ENCODE data around the gene SORBS2.
"Not testable (repeated sequence)": the region's sequence is repeated elsewhere in the genome, so short reads cannot be mapped to it uniquely, and the experiment has no call there.

SORBS2 gene, protein sequence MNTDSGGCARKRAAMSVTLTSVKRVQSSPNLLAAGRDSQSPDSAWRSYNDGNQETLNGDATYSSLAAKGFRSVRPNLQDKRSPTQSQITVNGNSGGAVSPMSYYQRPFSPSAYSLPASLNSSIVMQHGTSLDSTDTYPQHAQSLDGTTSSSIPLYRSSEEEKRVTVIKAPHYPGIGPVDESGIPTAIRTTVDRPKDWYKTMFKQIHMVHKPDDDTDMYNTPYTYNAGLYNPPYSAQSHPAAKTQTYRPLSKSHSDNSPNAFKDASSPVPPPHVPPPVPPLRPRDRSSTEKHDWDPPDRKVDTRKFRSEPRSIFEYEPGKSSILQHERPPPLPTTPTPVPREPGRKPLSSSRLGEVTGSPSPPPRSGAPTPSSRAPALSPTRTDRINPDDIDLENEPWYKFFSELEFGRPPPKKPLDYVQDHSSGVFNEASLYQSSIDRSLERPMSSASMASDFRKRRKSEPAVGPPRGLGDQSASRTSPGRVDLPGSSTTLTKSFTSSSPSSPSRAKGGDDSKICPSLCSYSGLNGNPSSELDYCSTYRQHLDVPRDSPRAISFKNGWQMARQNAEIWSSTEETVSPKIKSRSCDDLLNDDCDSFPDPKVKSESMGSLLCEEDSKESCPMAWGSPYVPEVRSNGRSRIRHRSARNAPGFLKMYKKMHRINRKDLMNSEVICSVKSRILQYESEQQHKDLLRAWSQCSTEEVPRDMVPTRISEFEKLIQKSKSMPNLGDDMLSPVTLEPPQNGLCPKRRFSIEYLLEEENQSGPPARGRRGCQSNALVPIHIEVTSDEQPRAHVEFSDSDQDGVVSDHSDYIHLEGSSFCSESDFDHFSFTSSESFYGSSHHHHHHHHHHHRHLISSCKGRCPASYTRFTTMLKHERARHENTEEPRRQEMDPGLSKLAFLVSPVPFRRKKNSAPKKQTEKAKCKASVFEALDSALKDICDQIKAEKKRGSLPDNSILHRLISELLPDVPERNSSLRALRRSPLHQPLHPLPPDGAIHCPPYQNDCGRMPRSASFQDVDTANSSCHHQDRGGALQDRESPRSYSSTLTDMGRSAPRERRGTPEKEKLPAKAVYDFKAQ (N-terminal part only)

DNA sequence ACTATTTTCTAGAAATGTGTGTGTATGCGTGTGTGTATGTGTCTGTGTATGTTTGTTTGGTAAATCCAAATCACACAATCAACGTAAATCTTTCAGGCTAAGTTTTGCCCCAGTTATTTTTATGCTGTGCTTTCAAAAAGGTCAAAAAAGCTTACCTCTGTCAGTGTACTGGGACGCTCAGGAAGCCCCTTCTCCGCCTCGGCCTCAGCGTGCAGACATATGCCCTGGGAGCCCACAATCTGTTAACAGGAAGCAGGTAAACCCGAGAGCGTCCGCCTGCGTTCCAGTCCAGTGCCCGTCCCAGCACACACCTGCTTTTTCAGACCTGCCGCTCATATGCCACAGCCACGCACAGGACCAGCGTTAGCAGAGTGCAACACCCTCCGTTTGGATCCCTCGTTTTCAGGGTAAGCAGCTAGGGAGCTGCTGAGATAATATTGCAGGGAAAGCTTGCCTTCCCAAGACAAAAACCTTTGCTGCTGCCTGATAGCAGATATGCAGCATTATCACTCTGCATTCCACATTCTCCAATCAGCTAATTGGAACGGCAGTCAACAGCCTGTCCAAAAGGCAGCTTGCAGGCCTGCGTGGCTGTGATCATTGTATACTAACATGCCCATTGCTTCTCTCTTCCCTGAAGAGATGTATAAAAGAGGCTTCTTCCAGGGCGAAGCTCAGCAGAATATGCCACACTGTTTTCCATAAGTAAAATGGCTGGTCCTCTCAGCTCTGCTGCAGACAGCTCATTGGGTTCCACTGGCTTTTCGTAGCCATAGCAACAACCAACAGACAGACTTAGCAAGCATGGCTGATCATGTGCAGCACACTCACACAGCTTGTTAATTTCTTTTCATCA is at the start of gene SORBS2:
Gene SORBS2, minus strand, starts transcription at position 686 of the 856 bp plus-strand sequence. CDS start 121,623 bp downstream, outside the sequence.
- no peak for DNase-seq
- in situ Hi-C loops (cut with MboI; ENCODE audit: low pct_unique_long_range_greater_than_20kb, low sequenced_read_pairs): no loop called here

GRCh38 chr4:185859111-185859510 is 47.1 kb upstream of the SORBS2 start:
- in situ Hi-C loops (cut with MboI; ENCODE audit: low pct_unique_long_range_greater_than_20kb, low sequenced_read_pairs): no loop called here
- DNase-seq: peak; percentile 36

DNA sequence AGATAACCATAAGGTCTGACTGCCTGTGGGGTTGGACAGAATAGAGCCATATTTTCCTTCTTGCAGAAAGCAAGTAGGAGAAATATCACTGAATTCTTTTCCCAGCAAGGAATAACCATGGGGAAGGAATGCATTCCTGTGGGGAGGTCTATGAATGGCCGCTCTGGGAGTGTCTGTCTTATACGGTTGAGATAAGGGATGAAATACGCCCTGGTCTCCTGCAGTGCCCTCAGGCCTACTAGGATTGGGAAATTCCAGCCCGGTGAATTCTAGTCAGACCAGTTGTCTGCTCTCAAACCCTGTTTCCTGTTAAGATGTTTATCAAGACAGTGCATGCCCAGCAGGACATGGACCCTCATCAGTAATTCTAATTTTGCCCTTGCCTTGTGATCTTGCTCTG is 45.6 kb upstream of the SORBS2 start:
- not testable (repeated sequence) for DNase-seq

DNA sequence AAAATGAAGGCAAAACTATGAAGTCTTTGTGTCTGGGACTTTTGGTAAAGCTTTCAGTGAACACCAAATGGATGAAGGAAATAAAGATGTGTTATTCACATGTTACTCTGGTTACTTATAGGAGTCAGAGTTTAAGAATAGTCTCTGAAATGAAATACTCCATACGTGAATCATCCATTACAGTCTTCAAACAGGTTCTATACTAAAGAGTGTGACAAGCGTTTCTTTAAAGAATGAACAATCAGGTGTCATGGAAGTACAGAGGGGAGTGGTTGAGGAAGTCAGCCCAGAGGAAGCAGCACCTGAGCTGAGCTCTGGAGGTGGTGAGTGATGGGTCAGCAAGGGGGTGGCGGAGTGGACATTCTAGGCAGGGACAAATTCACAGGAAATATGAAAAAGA is 41.8 kb upstream of the SORBS2 start:
- in situ Hi-C loops (cut with MboI; ENCODE audit: low pct_unique_long_range_greater_than_20kb, low sequenced_read_pairs): no loop called here

More for the DNA sequence above, 45.6 kb upstream of the SORBS2 start:
- in situ Hi-C loops (cut with MboI; ENCODE audit: low pct_unique_long_range_greater_than_20kb, low sequenced_read_pairs): not testable (repeated sequence)

DNA sequence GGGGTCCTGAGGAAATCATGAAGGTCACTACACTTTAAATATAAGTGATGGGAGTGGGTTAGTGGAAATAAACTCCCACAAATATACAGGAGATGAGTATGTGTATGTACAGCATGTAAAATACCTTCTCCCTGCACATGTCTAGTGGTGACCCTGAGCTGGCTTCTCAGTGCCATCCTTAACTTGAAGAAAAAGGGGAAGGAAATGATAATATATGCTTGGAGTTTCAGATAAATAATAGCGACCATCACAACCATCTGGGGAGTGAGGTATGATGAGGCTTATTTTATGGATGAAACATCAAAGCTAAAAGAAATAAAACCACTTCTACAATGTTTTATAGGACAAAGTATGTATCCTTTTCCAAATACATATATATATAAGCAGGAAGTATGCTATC is 41.0 kb upstream of the SORBS2 start:
- no peak for DNase-seq
- in situ Hi-C loops (cut with MboI; ENCODE audit: low pct_unique_long_range_greater_than_20kb, low sequenced_read_pairs): no loop called here

More for the DNA sequence above, 41.8 kb upstream of the SORBS2 start:
- no peak for DNase-seq

DNA sequence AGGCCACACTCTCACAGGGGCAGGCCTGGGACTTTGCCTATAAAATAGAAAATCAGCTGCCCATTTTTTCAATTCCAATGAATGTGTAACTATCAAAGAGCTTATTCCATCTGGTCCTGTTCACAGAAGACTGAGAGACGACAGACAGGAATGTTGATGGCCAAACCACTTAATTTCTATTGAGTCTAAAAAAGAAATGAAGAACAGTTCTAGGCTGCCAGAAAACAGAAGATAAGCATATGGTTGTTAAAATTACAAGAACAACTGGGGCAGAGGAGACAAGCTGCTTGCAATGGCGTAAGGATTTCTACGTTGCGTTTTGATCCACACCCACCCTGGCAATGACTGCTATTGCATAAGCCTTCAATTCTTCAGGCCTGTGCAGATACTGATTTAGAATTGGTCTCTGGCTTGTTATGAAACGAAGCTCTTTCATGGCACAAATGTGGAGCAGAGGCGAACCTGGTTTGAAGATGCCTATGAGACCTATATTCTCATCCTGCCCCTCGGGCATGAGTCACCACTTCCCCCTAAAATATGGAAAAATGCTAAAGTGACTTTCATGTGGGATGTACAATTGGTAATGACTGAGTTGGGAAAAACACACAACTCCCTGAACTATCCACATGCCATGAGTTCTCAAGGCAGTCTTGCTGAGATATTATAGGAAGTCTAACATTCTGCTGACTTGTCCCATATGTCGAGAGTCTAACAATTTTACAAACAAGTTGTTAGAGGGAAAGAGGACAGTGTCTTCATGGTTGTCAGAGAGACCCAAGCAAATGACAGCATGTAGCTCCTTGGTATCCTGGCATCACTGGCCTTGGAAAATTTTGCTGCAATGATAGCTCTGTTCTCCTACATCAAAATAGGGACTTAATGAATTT is 37.9 kb upstream of the SORBS2 start:
- no peak for DNase-seq
- in situ Hi-C loops (cut with MboI; ENCODE audit: low pct_unique_long_range_greater_than_20kb, low sequenced_read_pairs): no loop called here

DNA sequence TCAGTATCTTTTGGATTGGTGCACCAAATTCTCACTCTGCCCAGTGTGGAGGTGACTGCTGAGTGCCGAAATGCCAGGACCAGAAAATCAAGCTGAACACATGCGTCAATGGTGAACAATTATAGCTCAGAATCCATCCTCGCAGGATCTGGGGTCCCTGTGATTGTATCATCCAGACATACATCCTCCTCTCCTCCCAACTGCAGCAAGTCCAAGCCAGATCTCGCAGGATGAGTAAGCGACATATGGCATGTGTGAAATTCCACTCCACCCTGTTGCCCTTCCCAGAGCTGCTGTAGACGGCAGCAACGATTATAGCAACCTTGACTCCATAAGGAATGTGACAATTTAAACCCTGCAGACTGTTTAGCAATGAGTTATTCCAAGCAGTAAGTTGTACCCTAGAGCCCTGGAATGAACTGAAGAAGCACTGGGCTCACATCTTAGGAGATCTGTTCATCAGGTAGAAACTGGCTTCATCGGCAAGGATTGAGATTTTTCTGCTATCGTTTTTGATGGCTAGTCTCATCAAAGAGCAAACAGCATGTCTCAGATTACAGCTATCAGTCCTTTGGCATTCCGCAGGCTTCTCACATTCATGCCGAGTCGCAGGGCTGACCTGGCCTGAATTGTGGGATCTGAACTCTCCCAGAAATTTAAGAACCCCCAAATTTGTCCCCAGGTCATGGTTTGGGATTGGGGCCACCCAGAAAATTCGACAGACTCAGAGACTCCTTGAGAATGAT is 35.5 kb upstream of the SORBS2 start:
- in situ Hi-C loops (cut with MboI; ENCODE audit: low pct_unique_long_range_greater_than_20kb, low sequenced_read_pairs): no loop called here
- DNase-seq: no peak

DNA sequence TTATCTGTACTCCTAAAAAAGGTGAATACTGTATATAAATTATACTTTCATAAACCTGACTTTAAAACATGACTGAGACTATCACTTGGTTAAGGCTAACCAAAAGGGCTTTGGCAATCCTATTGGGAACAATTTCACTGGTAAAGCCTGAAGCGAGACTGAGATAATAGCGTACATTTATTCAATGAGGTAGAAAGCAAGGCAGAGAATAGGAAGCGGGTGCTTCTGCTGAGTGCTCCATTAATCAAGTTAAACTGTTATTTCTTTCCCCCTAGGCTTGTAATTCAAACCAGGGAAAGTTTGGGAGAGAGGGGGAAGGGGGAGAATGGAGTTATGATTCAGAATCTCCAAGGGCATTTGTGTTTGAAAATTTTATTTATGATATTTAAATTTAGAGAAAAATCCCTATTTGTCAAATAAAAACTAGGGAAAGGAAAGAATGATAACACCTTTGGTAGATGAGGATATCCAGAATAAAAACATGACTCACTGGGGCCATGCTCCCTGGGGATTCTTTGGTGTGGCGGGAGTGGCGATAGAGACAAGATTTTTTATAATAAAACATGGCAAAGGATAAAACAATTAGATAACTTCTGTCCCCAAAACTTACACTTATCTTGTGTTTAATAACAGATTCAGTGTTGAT is 34.6 kb upstream of the SORBS2 start:
- in situ Hi-C loops (cut with MboI; ENCODE audit: low pct_unique_long_range_greater_than_20kb, low sequenced_read_pairs): no loop called here
- no peak for DNase-seq

GRCh38 chr4:185845966-185846365 is 34.0 kb upstream of the SORBS2 start:
- no peak for DNase-seq
- in situ Hi-C loops (cut with MboI; ENCODE audit: low pct_unique_long_range_greater_than_20kb, low sequenced_read_pairs): no loop called here

GRCh38 chr4:185841451-185841850 is 29.5 kb upstream of the SORBS2 start:
- DNase-seq: no peak
- in situ Hi-C loops (cut with MboI; ENCODE audit: low pct_unique_long_range_greater_than_20kb, low sequenced_read_pairs): no loop called here

DNA sequence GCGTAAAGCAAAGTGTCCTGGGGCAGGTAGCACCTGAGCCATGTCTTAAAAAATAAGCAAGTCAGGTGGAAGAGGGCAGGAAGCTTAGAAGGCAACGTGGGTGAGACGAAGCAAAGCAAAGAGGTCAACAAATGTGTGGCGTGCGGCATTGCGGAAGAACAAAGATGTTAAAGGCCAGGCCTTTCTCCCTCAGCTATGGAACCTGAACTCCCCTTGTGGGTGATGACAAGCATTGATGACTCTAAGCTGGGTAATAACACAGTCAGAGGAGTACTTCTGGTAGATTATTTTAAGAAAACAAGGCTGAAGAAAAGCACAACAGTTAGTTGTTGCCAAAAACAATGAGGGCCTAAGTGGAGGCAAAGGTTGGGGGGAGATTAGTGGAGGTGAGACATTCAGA is 29.0 kb upstream of the SORBS2 start:
- in situ Hi-C loops (cut with MboI; ENCODE audit: low pct_unique_long_range_greater_than_20kb, low sequenced_read_pairs): no loop called here

DNA sequence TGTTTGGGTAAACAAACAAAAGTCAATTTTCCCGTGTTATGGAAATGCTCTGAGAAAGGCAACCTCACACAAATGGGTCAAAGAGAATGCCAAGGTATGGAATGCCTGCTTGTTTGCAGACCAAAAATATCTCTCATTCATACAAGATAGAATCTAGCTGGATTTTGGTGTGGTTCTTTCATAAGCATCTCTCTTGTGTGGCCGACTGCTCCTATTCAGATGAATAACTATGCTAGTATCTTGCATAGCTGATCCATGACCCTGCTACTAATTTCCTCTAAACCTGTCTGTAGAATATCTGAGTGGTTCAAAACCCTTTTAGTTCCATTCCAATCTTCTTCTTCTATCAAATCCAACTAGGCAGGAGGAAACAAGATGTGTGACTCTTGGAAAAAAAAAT is 28.2 kb upstream of the SORBS2 start:
- DNase-seq: no peak
- in situ Hi-C loops (cut with MboI; ENCODE audit: low pct_unique_long_range_greater_than_20kb, low sequenced_read_pairs): no loop called here

More for the DNA sequence above, 29.0 kb upstream of the SORBS2 start:
- no peak for DNase-seq

GRCh38 chr4:185839770-185840169 is 27.8 kb upstream of the SORBS2 start:
- in situ Hi-C loops (cut with MboI; ENCODE audit: low pct_unique_long_range_greater_than_20kb, low sequenced_read_pairs): no loop called here

GRCh38 chr4:185839194-185839712 is 27.3 kb upstream of the SORBS2 start:
- DNase-seq: no peak
- in situ Hi-C loops (cut with MboI; ENCODE audit: low pct_unique_long_range_greater_than_20kb, low sequenced_read_pairs): no loop called here

More at GRCh38 chr4:185839770-185840169, 27.8 kb upstream of the SORBS2 start:
- no peak for DNase-seq

DNA sequence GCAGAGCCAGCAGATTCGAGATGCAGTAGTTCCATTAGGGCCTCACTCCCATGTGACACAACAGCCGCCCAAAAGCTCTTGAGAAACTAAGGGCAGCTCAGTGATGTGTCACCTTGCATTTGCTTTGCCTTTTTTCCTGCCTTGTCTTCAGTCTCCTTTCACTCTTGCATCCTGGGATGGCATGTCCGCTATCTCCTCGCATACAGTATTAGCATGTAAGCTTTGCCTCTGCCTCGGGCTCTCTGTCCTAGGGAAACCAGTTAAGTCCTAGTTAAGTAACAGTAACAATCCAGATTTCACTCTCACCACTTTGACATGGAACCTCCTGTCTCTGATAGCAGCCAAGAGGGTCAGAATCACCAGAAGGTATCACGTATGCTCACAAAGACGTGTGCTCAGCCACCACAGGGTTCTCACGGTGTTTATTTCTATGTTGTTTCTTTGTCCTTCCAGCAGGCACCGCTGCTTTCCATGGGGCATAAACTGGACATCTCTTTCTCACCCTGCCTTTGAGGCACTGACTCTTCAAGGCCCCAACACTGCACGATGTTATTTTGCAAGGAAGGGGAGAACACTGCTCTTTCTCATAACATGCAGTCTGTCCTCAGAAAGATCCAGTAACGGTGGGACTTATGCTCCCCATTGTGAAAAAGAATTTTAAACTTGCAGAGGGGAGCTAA is 26.7 kb upstream of the SORBS2 start:
- no peak for DNase-seq
- in situ Hi-C loops (cut with MboI; ENCODE audit: low pct_unique_long_range_greater_than_20kb, low sequenced_read_pairs): no loop called here

- no peak for DNase-seq
- in situ Hi-C loops (cut with MboI; ENCODE audit: low pct_unique_long_range_greater_than_20kb, low sequenced_read_pairs): no loop called here
Observed at GRCh38 chr4:185838104-185838452, 26.1 kb upstream of the SORBS2 start.

Data from KBM-7 (cell line).